Measurements from ENCODE around the gene EFCAB12. TPM values are rescaled to one million over a fixed set of nuclear protein-coding genes. Genes with fewer than 3 reads are reported as not detected.
"Not testable (repeated sequence)": the region's sequence is repeated elsewhere in the genome, so short reads cannot be mapped to it uniquely, and the experiment has no call there.

EFCAB12 gene
- total RNA-seq, 6 donors from 2014 or later, result 0.72 to 10.5 (median 5.1) TPM

DNA sequence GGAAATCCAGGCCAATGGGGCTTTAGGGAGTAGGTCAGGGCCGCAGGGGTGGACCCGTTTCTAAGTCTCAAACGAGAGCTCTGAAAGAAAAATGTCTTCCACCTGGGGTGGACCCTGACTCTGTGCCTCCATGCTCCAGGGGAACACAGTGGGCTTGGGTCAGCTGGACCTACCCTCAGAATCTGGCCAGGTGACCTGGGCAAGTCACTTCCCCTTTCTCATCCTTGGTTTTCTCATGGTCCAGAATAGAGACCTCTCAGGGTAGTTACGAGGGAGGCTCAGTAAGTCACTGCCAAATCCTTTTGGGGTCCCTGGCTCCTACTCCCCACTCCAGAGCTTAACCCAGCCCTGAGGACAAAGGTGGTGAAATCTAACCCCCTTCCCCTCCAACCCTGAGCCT is 25.8 kb downstream of the EFCAB12 start:
- Histone ChIP-seq H3K27ac (no peak overlapping the region), H3K27me3 (no peaks in the 10 kb centered on the region), H3K9me3 (no peaks in the 10 kb centered on the region), H3K4me3 (no peak overlapping the region), H3K36me3 (no peaks in the 10 kb centered on the region), H3K4me1 (peaks cover 6 to 14% (median 10%) of the 10 kb centered on the region in 4 donors)
- ATAC-seq (ENCODE audit: low FRiP score in 2 of 2) (no peak), DNase-seq (no peak)
- TF ChIP-seq EP300 (IDR thresholded peaks at IDR 0.05) (no peak), POLR2AphosphoS5 (IDR thresholded peaks at IDR 0.05) (no peak), POLR2A (IDR thresholded peaks at IDR 0.05) (no peak)
- TF ChIP-seq, protein P1, sequence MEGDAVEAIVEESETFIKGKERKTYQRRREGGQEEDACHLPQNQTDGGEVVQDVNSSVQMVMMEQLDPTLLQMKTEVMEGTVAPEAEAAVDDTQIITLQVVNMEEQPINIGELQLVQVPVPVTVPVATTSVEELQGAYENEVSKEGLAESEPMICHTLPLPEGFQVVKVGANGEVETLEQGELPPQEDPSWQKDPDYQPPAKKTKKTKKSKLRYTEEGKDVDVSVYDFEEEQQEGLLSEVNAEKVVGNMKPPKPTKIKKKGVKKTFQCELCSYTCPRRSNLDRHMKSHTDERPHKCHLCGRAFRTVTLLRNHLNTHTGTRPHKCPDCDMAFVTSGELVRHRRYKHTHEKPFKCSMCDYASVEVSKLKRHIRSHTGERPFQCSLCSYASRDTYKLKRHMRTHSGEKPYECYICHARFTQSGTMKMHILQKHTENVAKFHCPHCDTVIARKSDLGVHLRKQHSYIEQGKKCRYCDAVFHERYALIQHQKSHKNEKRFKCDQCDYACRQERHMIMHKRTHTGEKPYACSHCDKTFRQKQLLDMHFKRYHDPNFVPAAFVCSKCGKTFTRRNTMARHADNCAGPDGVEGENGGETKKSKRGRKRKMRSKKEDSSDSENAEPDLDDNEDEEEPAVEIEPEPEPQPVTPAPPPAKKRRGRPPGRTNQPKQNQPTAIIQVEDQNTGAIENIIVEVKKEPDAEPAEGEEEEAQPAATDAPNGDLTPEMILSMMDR (IDR thresholded peaks at IDR 0.05), result no peak
- WGBS, 2 donors, result 88 to 93% methylated on average over 3 to 4 of the region's 4 CpGs

DNA sequence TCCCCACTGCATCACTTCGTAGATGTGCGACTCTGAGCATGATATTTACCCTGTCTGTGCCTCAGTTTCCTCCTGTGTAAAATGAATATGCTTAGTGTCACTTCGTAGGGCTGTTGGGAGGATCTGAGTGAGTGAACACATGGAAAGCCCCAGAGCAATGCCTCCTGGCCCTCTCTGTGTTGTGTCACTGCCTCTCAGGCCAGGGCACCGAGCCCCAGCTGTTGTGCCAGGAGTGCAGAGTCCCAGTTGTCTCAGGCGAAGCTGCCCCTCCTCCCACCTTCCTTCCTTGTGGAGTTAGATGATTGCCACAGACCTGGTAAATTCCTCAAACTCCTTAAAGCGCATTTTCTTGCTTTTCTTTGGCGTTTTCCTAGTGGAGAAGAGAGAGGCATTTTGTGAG is 26.2 kb downstream of the EFCAB12 start:
- ATAC-seq (ENCODE audit: low FRiP score in 2 of 2), result no peak
- 82 to 89% methylated on average over 6 to 7 of the region's 7 CpGs for WGBS, 2 donors
- H3K9me3 ChIP-seq, result no peaks in the 10 kb centered on the region

DNA sequence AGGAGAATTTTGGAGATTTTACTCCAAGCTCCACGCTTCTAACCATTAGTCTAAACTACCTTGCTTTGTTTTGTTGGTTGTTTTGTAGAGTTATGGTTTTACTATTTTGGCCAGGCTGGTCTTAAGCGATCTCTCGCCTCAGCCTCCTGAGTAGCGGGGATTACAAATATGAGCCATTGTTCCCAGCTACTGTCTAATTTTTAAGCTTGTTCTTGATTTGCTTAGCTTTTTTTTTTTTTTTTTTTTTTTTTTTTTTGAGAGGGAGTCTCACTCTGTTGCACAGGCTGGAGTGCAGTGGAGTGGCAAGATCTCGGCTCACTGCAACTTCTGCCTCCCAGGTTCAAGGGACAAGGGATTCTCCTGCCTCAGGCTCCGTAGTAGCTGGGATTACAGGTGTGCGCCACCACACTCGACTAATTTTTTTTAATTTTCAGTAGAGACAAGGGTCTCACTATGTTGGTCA is 28.5 kb downstream of the EFCAB12 start:
- H3K36me3 ChIP-seq, result peaks cover 0 to 19% (median 2%) of the 10 kb centered on the region in 4 donors
- peak overlapping the region in 2 of 4 donors; percentile 80 to 94 for H3K4me3 ChIP-seq
- H3K27ac ChIP-seq, result peak overlapping the region; percentile 86 to 92 (median 90)
- TF ChIP-seq, protein P1 (IDR thresholded peaks at IDR 0.05), result peak in 2 of 6 experiments; percentile 4
- TF ChIP-seq POLR2A (IDR thresholded peaks at IDR 0.05) (peak in 1 of 4 donors; percentile 5), EP300 (IDR thresholded peaks at IDR 0.05) (no peak)
- 56 to 60% methylated on average over 8 of the region's 8 CpGs for WGBS, 2 donors
- no peaks in the 10 kb centered on the region for H3K9me3 ChIP-seq
- ATAC-seq (ENCODE audit: low FRiP score in 2 of 2), result peak in 1 of 2 donors; percentile 1
- peaks cover 10 to 38% (median 13%) of the 10 kb centered on the region in 4 donors for H3K4me1 ChIP-seq
- H3K27me3 ChIP-seq, result no peaks in the 10 kb centered on the region
- no peak for DNase-seq

More for the DNA sequence above, 26.2 kb downstream of the EFCAB12 start:
- no peak overlapping the region for H3K4me3 ChIP-seq
- no peaks in the 10 kb centered on the region for H3K27me3 ChIP-seq
- no peak overlapping the region for H3K27ac ChIP-seq
- TF ChIP-seq POLR2A (IDR thresholded peaks at IDR 0.05) (no peak), EP300 (IDR thresholded peaks at IDR 0.05) (no peak)
- H3K4me1 ChIP-seq, result peaks cover 10 to 18% (median 12%) of the 10 kb centered on the region in 4 donors
- DNase-seq, result no peak
- H3K36me3 ChIP-seq, result peaks cover 0 to 3% (median 0%) of the 10 kb centered on the region in 4 donors

DNA sequence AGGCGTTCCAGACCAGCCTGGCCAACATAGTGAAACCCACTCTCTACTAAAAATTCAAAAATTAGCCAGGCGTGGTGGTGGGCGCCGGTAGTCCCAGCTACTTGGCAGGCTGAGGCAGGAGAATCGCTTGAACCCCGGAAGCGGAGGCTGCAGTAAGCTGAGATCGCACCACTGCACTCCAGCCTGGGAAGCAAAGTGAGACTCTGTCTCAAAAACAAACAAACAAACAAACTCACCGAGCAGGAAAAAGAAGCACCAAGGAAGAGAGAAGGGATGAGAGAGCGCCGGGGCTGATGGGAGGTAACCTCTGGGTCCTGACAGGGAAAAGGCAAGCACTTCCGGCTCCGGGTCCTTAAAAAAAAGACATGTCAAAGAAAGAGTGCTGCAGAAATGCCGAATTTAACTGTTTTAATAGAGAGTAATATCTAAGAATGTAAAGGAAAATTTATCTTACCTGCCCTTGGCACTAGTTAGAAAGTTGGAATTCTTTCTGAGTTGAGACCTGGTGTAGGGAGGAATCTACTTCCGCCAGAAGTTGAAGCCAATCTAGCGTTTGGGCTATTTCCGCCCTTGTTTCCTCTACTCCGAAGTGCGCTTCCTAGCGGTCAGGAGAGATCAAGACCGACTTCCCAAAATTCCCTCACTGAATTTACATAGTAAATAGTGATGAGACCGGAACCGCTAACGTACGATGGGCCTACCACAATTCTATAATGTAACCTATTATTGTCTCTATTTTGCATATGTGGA is 29.1 kb downstream of the EFCAB12 start:
- TF ChIP-seq POLR2AphosphoS5 (IDR thresholded peaks at IDR 0.05), result peak in 1 of 2 donors; percentile 35
- peak in 2 of 4 donors; percentile 29 to 60 for TF ChIP-seq POLR2A (IDR thresholded peaks at IDR 0.05)
- TF ChIP-seq, protein P1 (IDR thresholded peaks at IDR 0.05), result peak; percentile 67 to 82 (median 77)
- no peak for TF ChIP-seq EP300 (IDR thresholded peaks at IDR 0.05)
- ATAC-seq (ENCODE audit: low FRiP score in 2 of 2), result peak; percentile 88 to 96
- Histone ChIP-seq H3K9me3 (no peaks in the 10 kb centered on the region), H3K27ac (peak overlapping the region; percentile 86 to 92 (median 90)), H3K27me3 (no peaks in the 10 kb centered on the region), H3K4me3 (peak overlapping the region; percentile 54 to 94 (median 86)), H3K36me3 (peaks cover 0 to 19% (median 2%) of the 10 kb centered on the region in 4 donors), H3K4me1 (peaks cover 10 to 41% (median 13%) of the 10 kb centered on the region in 4 donors)
- 0% methylated on average over 24 to 25 of the region's 25 CpGs for WGBS, 2 donors
- DNase-seq, result peak in 1 of 2 donors; percentile 82

DNA sequence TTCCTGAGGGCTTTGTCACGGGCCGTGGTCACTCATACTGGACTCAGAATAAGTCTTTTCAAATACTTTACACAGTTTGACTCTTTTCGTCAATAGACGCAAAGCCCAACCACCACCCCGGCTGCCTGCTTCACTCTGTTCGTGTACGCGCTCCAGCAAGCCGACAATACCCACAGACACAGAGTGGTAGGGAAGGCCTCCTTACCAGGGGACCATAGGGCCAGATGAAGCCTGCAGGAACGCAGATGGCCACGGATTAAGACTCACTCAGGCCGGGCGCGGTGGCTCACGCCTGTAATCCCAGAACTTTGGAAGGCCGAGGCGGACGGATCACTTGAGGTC is 29.7 kb downstream of the EFCAB12 start:
- DNase-seq, result peak in 1 of 2 donors; percentile 30
- Histone ChIP-seq H3K9me3 (no peaks in the 10 kb centered on the region), H3K27me3 (no peaks in the 10 kb centered on the region), H3K4me1 (peaks cover 11 to 41% (median 13%) of the 10 kb centered on the region in 4 donors), H3K4me3 (peak overlapping the region; percentile 54 to 94 (median 86)), H3K27ac (peak overlapping the region; percentile 86 to 92 (median 90)), H3K36me3 (peaks cover 0 to 19% (median 4%) of the 10 kb centered on the region in 4 donors)
- ATAC-seq (ENCODE audit: low FRiP score in 2 of 2), result peak in 1 of 2 donors; percentile 35
- TF ChIP-seq, protein P1 (IDR thresholded peaks at IDR 0.05), result no peak
- TF ChIP-seq EP300 (IDR thresholded peaks at IDR 0.05) (no peak), POLR2A (IDR thresholded peaks at IDR 0.05) (no peak), POLR2AphosphoS5 (IDR thresholded peaks at IDR 0.05) (no peak)
- 1 to 2% methylated on average over 12 to 18 of the region's 18 CpGs for WGBS, 2 donors

DNA sequence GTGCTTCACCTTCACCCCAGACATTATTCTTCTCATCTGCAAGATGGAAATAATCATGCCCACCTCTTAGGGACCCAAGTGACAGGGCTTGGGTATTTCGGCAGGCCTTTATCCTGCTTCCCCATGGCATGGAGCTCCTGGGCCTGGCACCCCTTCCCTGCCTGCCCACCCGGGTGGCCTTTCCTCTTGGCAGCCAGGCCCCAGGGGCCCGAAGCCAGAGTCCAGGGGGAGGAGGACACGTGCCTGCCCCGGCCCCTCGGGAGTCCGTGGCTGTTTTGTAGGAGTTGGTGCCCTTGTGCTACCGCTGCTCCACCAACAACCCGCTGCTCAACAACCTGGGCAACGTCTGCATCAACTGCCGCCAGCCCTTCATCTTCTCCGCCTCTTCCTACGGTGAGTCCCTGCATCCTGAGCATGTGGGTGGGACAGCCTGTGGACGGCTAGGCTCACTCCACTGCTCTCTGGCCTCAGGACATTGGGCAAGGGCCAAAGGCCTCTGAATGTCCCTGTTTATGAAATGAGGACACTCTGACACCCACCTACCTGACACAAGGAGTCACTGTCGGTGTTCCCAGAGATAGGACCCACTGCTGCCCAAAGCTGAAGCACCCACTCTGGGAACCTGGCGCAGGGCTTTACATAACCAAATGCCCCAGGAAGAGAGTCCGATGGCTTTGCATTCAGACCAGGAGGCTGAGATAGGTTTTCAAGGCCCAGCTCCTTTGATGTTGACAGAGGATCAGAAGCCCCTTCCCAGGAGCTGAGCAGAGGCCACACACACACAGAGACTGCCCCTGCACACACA is 34.5 kb downstream of the EFCAB12 start:
- Histone ChIP-seq H3K4me1 (peaks cover 23 to 65% (median 26%) of the 10 kb centered on the region in 4 donors), H3K36me3 (peaks cover 0 to 62% (median 32%) of the 10 kb centered on the region in 4 donors), H3K27ac (peak overlapping the region in 3 of 4 donors; percentile 44 to 48 (median 46))
- not testable (repeated sequence) for H3K9me3 ChIP-seq; H3K4me3 ChIP-seq; ATAC-seq (ENCODE audit: low FRiP score in 2 of 2); DNase-seq; H3K27me3 ChIP-seq
- 80 to 100% methylated on average over 4 of the region's 17 CpGs for WGBS, 2 donors
